Astrocyte (in vitro differentiated cells and primary cell): Measurements from ENCODE around the gene YJU2. TPM values are rescaled to one million over a fixed set of nuclear protein-coding genes. Genes with fewer than 3 reads are reported as not detected.

Experiments used
- DNase-seq: peaks from one replicate; pipeline ENCODE4 v3.0.0-alpha.2; 2010; ENCODE audit warnings: low read depth
- FAIRE-seq: peaks from 2 replicates; lab custom pipeline; 2011; peaks lifted over from hg19 to GRCh38; lab: Jason Lieb, UNC
- H2AFZ ChIP-seq: 2 replicates; pipeline ENCODE4 v1.6.0; 2012; ENCODE audit warnings: low read depth, low read length, inconsistent platforms
- H3K27ac ChIP-seq: 2 replicates; pipeline ENCODE4 v1.5.1; 2011; ENCODE audit warnings: low read depth, low read length, inconsistent platforms
- H3K27me3 ChIP-seq: 2 replicates; pipeline ENCODE4 v1.6.0; 2011; ENCODE audit warnings: low read length, inconsistent platforms; ENCODE audit not compliant: insufficient read depth
- H3K36me3 ChIP-seq: 2 replicates; pipeline ENCODE4 v1.5.1; 2011; ENCODE audit warnings: low read length, inconsistent platforms; ENCODE audit not compliant: insufficient read depth
- H3K4me1 ChIP-seq: 2 replicates; pipeline ENCODE4 v1.5.1; 2011; ENCODE audit warnings: low read length, inconsistent platforms; ENCODE audit not compliant: insufficient read depth
- H3K4me2 ChIP-seq: 2 replicates; pipeline ENCODE4 v1.6.0; 2012; ENCODE audit warnings: low read length, inconsistent platforms
- H3K4me3 ChIP-seq: 2 replicates; pipeline ENCODE4 v1.5.1; 2011; ENCODE audit warnings: low read depth, mild to moderate bottlenecking, low read length, inconsistent platforms; ENCODE audit not compliant: insufficient read depth
- H3K79me2 ChIP-seq: 2 replicates; pipeline ENCODE4 v1.6.0; 2012; ENCODE audit warnings: mild to moderate bottlenecking, low read length, inconsistent platforms; ENCODE audit not compliant: insufficient read depth
- H3K9ac ChIP-seq: 2 replicates; pipeline ENCODE4 v1.6.0; 2012; ENCODE audit warnings: mild to moderate bottlenecking, low read length, inconsistent platforms
- H3K9me3 ChIP-seq: 2 replicates; pipeline ENCODE4 v1.5.1; 2012; ENCODE audit warnings: low read depth, mild to moderate bottlenecking, low read length, inconsistent platforms; ENCODE audit not compliant: insufficient read depth
- H4K20me1 ChIP-seq: 2 replicates; pipeline ENCODE4 v1.6.0; 2012; ENCODE audit warnings: low read length, inconsistent platforms; ENCODE audit not compliant: insufficient read depth
- H3K27ac Mint-ChIP-seq: one replicate; pipeline ENCODE4 v1.8.0; 2021; ENCODE audit warnings: mild to moderate bottlenecking, mixed read lengths; ENCODE audit not compliant: unreplicated experiment
- H3K27me3 Mint-ChIP-seq: one replicate; pipeline ENCODE4 v1.8.0; 2021; ENCODE audit warnings: low read depth, mixed read lengths; ENCODE audit not compliant: unreplicated experiment
- H3K36me3 Mint-ChIP-seq: one replicate; pipeline ENCODE4 v1.8.0; 2021; ENCODE audit warnings: low read depth, mixed read lengths; ENCODE audit not compliant: unreplicated experiment
- H3K4me1 Mint-ChIP-seq: one replicate; pipeline ENCODE4 v1.8.0; 2021; ENCODE audit warnings: low read depth, mixed read lengths; ENCODE audit not compliant: unreplicated experiment
- H3K4me3 Mint-ChIP-seq: one replicate; pipeline ENCODE4 v1.8.0; 2021; ENCODE audit warnings: mild to moderate bottlenecking, moderate library complexity, mixed read lengths; ENCODE audit not compliant: unreplicated experiment
- H3K9me3 Mint-ChIP-seq: one replicate; pipeline ENCODE4 v1.8.0; 2021; ENCODE audit warnings: mild to moderate bottlenecking, mixed read lengths; ENCODE audit not compliant: unreplicated experiment
- EZH2 ChIP-seq: IDR thresholded peaks from 2 replicates; pipeline ENCODE4 v1.6.1; 2012; ENCODE audit warnings: mild to moderate bottlenecking, low read length, inconsistent platforms; ENCODE audit not compliant: insufficient read depth
- total RNA-seq: library from RNA; stranded (reverse); gene quantifications from 2 replicates; pipeline ENCODE4 v1.2.1, GENCODE V29; 2021
- TF ChIP-seq, protein P1 (sequence below): IDR thresholded peaks from 2 replicates; pipeline ENCODE4 v1.5.1; 2011; ENCODE audit warnings: low read depth, mild to moderate bottlenecking, inconsistent platforms, low read length, moderate library complexity; ENCODE audit not compliant: insufficient read depth

The YJU2 gene
- total RNA-seq, 1 donor from 2014 or later = 14.0 TPM

DNA sequence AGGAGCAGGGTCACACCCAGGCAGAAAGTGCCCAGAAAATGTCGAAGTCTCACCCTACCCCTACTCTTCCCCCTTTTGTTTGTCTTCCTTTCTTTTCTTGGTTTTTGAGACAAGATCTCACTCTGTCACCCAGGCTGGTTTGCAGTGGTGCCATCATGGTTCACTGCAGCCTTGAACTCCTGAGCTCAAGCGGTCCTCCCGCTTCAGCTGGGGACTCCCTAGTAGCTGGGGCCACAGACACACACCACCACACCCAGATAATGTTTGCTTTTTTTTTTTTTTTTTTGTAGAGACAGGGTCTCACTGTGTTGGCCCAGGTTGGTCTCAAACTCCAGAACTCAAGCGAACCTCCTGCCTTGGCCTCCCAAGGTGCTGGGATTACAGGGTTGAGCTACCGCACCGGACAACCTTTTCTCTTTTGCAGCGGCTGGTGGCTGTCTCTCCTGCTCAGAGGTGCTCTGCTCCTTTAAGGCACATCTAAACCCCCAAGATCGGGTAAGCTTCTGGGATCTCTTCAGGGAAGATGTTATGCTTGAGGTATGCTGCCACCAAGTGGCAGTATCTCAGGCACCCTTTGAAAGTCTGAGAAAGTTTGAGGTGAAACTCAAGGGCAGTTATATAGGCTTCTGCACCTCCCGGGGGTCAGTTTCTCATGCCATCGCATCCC, 39.9 kb upstream of the YJU2 start:
- FAIRE-seq (no peak), DNase-seq (no peak)
- Mint-ChIP-seq H3K27me3 (peaks cover under 1% of the 10 kb centered on the region), H3K27ac (no peak overlapping the region), H3K4me1 (no peaks in the 10 kb centered on the region), H3K9me3 (no peaks in the 10 kb centered on the region), H3K4me3 (no peak overlapping the region), H3K36me3 (no peaks in the 10 kb centered on the region)
- Histone ChIP-seq H2AFZ (no peak overlapping the region), H3K9me3 (no peaks in the 10 kb centered on the region), H4K20me1 (no peaks in the 10 kb centered on the region), H3K4me1 (no peaks in the 10 kb centered on the region), H3K79me2 (no peaks in the 10 kb centered on the region), H3K4me2 (no peak overlapping the region), H3K4me3 (no peak overlapping the region), H3K36me3 (no peaks in the 10 kb centered on the region), H3K9ac (no peak overlapping the region), H3K27me3 (no peaks in the 10 kb centered on the region), H3K27ac (no peak overlapping the region)
- no peak for TF ChIP-seq EZH2
- TF ChIP-seq, protein P1, sequence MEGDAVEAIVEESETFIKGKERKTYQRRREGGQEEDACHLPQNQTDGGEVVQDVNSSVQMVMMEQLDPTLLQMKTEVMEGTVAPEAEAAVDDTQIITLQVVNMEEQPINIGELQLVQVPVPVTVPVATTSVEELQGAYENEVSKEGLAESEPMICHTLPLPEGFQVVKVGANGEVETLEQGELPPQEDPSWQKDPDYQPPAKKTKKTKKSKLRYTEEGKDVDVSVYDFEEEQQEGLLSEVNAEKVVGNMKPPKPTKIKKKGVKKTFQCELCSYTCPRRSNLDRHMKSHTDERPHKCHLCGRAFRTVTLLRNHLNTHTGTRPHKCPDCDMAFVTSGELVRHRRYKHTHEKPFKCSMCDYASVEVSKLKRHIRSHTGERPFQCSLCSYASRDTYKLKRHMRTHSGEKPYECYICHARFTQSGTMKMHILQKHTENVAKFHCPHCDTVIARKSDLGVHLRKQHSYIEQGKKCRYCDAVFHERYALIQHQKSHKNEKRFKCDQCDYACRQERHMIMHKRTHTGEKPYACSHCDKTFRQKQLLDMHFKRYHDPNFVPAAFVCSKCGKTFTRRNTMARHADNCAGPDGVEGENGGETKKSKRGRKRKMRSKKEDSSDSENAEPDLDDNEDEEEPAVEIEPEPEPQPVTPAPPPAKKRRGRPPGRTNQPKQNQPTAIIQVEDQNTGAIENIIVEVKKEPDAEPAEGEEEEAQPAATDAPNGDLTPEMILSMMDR = peak; percentile 43

DNA sequence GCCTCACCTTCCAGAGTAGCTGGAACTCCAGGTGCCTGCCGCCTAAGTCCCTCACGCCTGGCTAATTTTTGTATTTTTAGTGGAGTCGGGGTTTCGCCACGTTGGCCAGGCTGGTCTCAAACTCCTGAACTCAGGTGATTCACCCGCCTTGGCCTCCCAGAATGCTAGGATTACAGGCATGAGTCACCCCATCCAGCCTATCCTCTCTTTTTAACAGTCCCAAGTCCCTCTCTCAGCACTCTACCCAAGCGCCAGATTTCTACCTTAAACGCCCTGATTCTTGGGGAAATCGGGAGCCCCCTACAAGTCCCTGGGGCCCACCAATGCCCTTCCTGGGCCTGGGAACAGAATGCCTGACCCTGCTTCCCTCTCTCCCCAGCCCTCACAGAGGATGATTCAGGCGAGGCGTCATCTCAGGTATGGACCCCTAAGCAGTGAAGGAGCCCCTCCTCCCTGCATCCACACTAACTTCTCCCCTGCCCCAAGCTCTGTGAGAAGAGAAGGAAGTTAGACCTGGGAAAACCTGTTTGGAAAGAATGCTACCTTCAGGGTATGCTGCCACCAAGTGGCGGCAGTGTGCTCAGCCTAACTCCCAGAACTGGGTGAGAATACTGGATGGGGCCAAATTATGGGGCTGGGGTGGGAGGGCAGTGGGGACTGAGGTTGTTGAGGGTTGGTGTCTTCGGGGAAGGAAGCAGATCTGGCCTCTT, 38.3 kb upstream of the YJU2 start:
- H3K4me3 Mint-ChIP-seq = no peak overlapping the region
- H3K27ac Mint-ChIP-seq = peak overlapping the region; percentile 41
- H3K9me3 Mint-ChIP-seq = no peaks in the 10 kb centered on the region
- Histone ChIP-seq H4K20me1 (no peaks in the 10 kb centered on the region), H3K27me3 (peaks cover 3% of the 10 kb centered on the region), H3K4me3 (no peak overlapping the region), H2AFZ (peak overlapping the region; percentile 1), H3K4me2 (no peak overlapping the region), H3K36me3 (no peaks in the 10 kb centered on the region), H3K9me3 (no peaks in the 10 kb centered on the region), H3K79me2 (no peaks in the 10 kb centered on the region), H3K9ac (peak overlapping the region; percentile 18), H3K4me1 (no peaks in the 10 kb centered on the region), H3K27ac (no peak overlapping the region)
- no peaks in the 10 kb centered on the region for H3K36me3 Mint-ChIP-seq
- no peaks in the 10 kb centered on the region for H3K27me3 Mint-ChIP-seq
- TF ChIP-seq, protein P1 = peak; percentile 44
- TF ChIP-seq EZH2 = no peak
- peak; percentile 16 for DNase-seq
- FAIRE-seq = no peak
- peaks cover 6% of the 10 kb centered on the region for H3K4me1 Mint-ChIP-seq
